Glutamatergic neuron (in vitro differentiated cells): Measurements from ENCODE around the gene EBP. TPM values are rescaled to one million over a fixed set of nuclear protein-coding genes. Genes with fewer than 3 reads are reported as not detected.

Experiments
- DNase-seq: peaks from one replicate; pipeline ENCODE4 v3.0.0; 2022
- H3K27ac Mint-ChIP-seq: one replicate; pipeline ENCODE4 v1.8.0; 2020; ENCODE audit warnings: mild to moderate bottlenecking, mixed read lengths, inconsistent platforms; ENCODE audit not compliant: unreplicated experiment
- H3K27me3 Mint-ChIP-seq: one replicate; pipeline ENCODE4 v1.8.0; 2020; ENCODE audit warnings: mild to moderate bottlenecking, moderate library complexity, mixed read lengths, inconsistent platforms; ENCODE audit not compliant: unreplicated experiment
- H3K36me3 Mint-ChIP-seq: one replicate; pipeline ENCODE4 v1.8.0; 2020; ENCODE audit warnings: mild to moderate bottlenecking, mixed read lengths, inconsistent platforms; ENCODE audit not compliant: unreplicated experiment
- H3K4me1 Mint-ChIP-seq: one replicate; pipeline ENCODE4 v1.8.0; 2020; ENCODE audit warnings: mild to moderate bottlenecking, low read depth, mixed read lengths, inconsistent platforms; ENCODE audit not compliant: unreplicated experiment
- H3K4me3 Mint-ChIP-seq: one replicate; pipeline ENCODE4 v1.8.0; 2020; ENCODE audit warnings: mild to moderate bottlenecking, mixed read lengths, inconsistent platforms; ENCODE audit not compliant: unreplicated experiment
- H3K9me3 Mint-ChIP-seq: one replicate; pipeline ENCODE4 v1.8.0; 2020; ENCODE audit warnings: mild to moderate bottlenecking, moderate library complexity, mixed read lengths, inconsistent platforms; ENCODE audit not compliant: unreplicated experiment
- total RNA-seq: library from RNA; stranded (reverse); fragmentation: NEBNext Ultra II Directional; extraction: Animal tissue kit (Norgen Biotek cat#: 25700); gene quantifications from one replicate; pipeline ENCODE4 v1.2.1, GENCODE V29; 2021; ENCODE audit not compliant: unreplicated experiment
- TF ChIP-seq, protein P1 (sequence below): fragments of 200-600 bp; sonication (generic); IDR thresholded peaks from one replicate; pipeline ENCODE4 v1.5.0; 2021; ENCODE audit not compliant: partially characterized antibody, unreplicated experiment

Gene EBP
- total RNA-seq, 1 donor from 2014 or later: 132 TPM

DNA sequence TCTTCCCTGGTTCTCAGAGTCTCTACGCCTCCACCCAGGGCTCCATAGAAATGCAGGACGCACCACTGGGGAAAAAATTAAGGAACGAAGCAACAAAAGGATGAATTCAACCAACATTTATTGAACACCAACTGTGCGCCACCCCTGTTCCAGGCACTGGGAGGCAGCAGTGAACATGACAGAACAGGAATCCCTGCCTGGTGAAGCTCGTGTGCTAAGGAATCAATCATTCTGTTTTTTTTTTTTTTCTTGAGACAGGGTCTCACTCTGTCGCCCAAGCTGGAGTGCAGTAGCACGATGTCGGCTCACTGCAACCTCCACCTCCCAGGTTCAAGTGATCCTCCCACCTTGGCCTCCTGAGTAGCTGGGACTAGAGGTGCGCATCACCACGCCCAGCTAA is 47.5 kb upstream of the EBP start:
- Mint-ChIP-seq H3K36me3 (no peaks in the 10 kb centered on the region), H3K27me3 (peaks cover 17% of the 10 kb centered on the region), H3K9me3 (peaks cover 26% of the 10 kb centered on the region), H3K27ac (peak overlapping the region; percentile 98), H3K4me3 (peak overlapping the region; percentile 66), H3K4me1 (peaks cover 39% of the 10 kb centered on the region)
- no peak for DNase-seq
- TF ChIP-seq, protein P1, sequence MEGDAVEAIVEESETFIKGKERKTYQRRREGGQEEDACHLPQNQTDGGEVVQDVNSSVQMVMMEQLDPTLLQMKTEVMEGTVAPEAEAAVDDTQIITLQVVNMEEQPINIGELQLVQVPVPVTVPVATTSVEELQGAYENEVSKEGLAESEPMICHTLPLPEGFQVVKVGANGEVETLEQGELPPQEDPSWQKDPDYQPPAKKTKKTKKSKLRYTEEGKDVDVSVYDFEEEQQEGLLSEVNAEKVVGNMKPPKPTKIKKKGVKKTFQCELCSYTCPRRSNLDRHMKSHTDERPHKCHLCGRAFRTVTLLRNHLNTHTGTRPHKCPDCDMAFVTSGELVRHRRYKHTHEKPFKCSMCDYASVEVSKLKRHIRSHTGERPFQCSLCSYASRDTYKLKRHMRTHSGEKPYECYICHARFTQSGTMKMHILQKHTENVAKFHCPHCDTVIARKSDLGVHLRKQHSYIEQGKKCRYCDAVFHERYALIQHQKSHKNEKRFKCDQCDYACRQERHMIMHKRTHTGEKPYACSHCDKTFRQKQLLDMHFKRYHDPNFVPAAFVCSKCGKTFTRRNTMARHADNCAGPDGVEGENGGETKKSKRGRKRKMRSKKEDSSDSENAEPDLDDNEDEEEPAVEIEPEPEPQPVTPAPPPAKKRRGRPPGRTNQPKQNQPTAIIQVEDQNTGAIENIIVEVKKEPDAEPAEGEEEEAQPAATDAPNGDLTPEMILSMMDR: no peak

DNA sequence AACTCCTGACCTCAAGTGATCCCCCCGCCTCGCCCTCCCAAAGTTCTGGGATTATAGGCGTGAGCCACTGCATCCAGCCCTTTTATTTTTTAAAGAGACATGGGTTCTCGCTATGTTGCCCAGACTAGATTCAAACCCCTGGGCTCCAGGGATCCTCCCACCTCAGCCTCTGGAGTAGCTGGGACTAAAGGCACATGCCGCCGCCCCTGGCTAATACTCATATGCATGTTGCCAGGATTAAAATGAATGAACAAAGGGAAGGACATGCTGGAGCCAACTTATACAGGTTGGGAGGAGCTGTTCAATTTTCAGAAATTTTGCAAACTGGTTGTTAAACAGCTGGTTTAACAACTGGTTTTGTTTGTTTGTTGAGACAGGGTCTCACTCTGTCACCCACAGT is 47.0 kb upstream of the EBP start:
- no peaks in the 10 kb centered on the region for H3K36me3 Mint-ChIP-seq
- TF ChIP-seq, protein P1: no peak
- H3K9me3 Mint-ChIP-seq: peaks cover 24% of the 10 kb centered on the region
- H3K27ac Mint-ChIP-seq: peak overlapping the region; percentile 98
- peaks cover 36% of the 10 kb centered on the region for H3K4me1 Mint-ChIP-seq
- H3K4me3 Mint-ChIP-seq: no peak overlapping the region
- peaks cover 15% of the 10 kb centered on the region for H3K27me3 Mint-ChIP-seq
- DNase-seq: no peak

DNA sequence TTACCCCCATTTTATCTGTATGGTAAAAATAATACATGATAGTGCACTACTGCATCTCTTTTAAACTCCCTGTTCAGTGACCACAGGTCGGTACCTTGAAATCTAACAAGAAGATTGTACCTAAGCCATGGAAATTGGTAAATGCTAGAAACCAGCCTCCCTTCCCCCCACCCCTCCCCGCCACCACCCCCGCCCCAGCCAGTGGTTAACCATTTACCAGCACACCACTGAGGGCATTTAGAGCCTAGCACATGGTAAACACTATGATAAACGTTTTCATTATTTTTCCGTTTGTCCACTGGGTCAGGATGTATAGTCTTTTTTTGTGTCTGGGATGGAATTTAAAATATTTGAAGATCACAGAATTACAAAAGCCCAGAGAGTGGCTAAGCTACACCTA is 46.3 kb upstream of the EBP start:
- Mint-ChIP-seq H3K36me3 (no peaks in the 10 kb centered on the region), H3K4me3 (peak overlapping the region; percentile 95), H3K9me3 (peaks cover 20% of the 10 kb centered on the region), H3K4me1 (peaks cover 31% of the 10 kb centered on the region), H3K27ac (peak overlapping the region; percentile 91), H3K27me3 (peaks cover 14% of the 10 kb centered on the region)
- DNase-seq: no peak
- TF ChIP-seq, protein P1: no peak

DNA sequence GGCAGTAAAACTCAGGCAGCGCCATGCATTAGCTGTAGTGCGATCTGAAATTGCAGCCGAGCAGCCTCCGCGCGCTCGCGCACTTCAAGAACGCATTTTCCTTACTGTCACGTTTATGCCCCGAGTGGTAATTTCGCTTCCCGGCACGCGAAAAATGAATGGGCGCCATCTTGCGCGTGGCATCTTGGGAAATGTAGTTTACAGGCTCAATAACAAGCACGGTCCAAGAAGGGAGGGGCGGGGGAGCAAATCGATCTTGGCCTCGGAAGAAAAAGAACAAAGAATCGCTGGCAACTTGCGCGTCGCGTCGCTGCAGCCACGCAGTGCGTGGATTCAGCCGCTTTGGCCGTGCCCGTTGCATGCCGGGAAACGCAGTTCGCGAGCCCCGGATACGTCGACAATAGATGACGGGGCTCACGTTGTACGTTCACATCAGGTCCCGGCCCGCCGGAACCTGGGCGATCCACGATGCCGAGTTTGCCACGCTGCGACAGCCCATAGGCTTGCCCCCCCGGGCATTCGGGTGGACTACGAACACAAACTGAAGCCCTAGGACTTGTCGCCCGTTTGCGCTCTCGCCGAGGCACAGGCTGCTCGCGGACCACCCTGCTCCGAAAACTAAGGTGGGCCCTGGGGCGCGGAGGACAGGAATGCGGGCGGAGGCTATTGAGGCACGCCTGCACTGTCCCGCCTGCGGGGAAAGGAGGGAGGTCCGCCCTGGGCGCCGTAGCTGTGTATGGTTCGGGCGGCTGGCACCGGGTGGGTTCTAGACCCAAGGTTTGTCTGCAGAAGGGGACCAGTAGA is 45.6 kb upstream of the EBP start, which contains the start of gene FTSJ1:
Gene FTSJ1, plus strand, starts transcription at position 426 of the 804 bp plus-strand sequence. CDS start 1,849 bp downstream, outside the sequence.
- H3K4me1 Mint-ChIP-seq: peaks cover 26% of the 10 kb centered on the region
- H3K4me3 Mint-ChIP-seq: peak within 1 kb of the TSS; percentile 95
- H3K9me3 Mint-ChIP-seq: peaks cover 22% of the 10 kb centered on the region
- DNase-seq: peak; percentile 82
- peak within 1 kb of the TSS; percentile 91 for H3K27ac Mint-ChIP-seq
- H3K36me3 Mint-ChIP-seq: no peaks in the 10 kb centered on the region
- peaks cover 14% of the 10 kb centered on the region for H3K27me3 Mint-ChIP-seq
- TF ChIP-seq, protein P1: no peak

DNA sequence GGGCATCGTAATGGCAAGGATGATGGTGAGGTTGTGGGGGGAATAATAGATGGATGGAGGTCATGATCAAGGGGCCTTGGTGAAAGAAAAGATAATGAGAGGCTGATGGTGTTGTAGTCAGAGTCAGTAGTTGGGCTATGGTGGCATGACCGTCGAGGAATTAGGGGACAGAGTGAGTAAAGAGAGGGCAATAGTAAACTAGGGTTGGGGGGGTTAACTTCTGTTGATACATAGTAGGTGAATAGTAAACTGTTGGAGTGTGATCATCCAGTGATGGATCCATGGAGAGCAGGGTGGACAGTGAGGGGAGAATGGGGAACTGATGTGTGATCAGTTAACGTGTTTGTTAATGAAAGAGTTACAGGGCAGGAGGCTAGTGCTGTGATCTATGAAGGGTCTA is 44.7 kb upstream of the EBP start:
- DNase-seq: no peak
- peak overlapping the region; percentile 95 for H3K4me3 Mint-ChIP-seq
- peaks cover 21% of the 10 kb centered on the region for H3K4me1 Mint-ChIP-seq
- no peaks in the 10 kb centered on the region for H3K36me3 Mint-ChIP-seq
- TF ChIP-seq, protein P1: no peak
- H3K9me3 Mint-ChIP-seq: peaks cover 18% of the 10 kb centered on the region
- H3K27me3 Mint-ChIP-seq: peaks cover 9% of the 10 kb centered on the region
- H3K27ac Mint-ChIP-seq: peak overlapping the region; percentile 43
